Chondrocyte (in vitro differentiated cells): ENCODE data around the gene BRD7. TPM values are rescaled to one million over a fixed set of nuclear protein-coding genes. Genes with fewer than 3 reads are reported as not detected.

Source experiments
- DNase-seq: peaks from one replicate; pipeline ENCODE4 v3.0.0; 2021; ENCODE audit warnings: mixed read lengths, low spot score
- H3K27ac Mint-ChIP-seq: one replicate; pipeline ENCODE4 v1.8.0; 2021; ENCODE audit warnings: mild to moderate bottlenecking, moderate library complexity, mixed read lengths; ENCODE audit not compliant: unreplicated experiment
- H3K27me3 Mint-ChIP-seq: 2 replicates; pipeline ENCODE4 v1.8.0; 2021; ENCODE audit warnings: low read depth, mixed read lengths
- H3K36me3 Mint-ChIP-seq: 2 replicates; pipeline ENCODE4 v1.8.0; 2021; ENCODE audit warnings: low read depth, mixed read lengths
- H3K4me1 Mint-ChIP-seq: 2 replicates; pipeline ENCODE4 v1.8.0; 2021; ENCODE audit warnings: low read depth, mild to moderate bottlenecking, mixed read lengths
- H3K4me3 Mint-ChIP-seq: one replicate; pipeline ENCODE4 v1.8.0; 2021; ENCODE audit warnings: mild to moderate bottlenecking, moderate library complexity, mixed read lengths; ENCODE audit not compliant: unreplicated experiment
- H3K9me3 Mint-ChIP-seq: 2 replicates; pipeline ENCODE4 v1.8.0; 2021; ENCODE audit warnings: low read depth, mixed read lengths
- CTCF ChIP-seq: fragments of 200-600 bp; sonication (generic); IDR thresholded peaks from 2 replicates; pipeline ENCODE4 v1.5.0; 2021; ENCODE audit warnings: antibody characterized with exemption, mild to moderate bottlenecking, moderate library complexity
- total RNA-seq: library from RNA; stranded (reverse); gene quantifications from 3 replicates; pipeline ENCODE4 v1.2.1, GENCODE V29; 2021

BRD7 gene
- total RNA-seq, 1 donor from 2014 or later = 47.6 TPM

DNA sequence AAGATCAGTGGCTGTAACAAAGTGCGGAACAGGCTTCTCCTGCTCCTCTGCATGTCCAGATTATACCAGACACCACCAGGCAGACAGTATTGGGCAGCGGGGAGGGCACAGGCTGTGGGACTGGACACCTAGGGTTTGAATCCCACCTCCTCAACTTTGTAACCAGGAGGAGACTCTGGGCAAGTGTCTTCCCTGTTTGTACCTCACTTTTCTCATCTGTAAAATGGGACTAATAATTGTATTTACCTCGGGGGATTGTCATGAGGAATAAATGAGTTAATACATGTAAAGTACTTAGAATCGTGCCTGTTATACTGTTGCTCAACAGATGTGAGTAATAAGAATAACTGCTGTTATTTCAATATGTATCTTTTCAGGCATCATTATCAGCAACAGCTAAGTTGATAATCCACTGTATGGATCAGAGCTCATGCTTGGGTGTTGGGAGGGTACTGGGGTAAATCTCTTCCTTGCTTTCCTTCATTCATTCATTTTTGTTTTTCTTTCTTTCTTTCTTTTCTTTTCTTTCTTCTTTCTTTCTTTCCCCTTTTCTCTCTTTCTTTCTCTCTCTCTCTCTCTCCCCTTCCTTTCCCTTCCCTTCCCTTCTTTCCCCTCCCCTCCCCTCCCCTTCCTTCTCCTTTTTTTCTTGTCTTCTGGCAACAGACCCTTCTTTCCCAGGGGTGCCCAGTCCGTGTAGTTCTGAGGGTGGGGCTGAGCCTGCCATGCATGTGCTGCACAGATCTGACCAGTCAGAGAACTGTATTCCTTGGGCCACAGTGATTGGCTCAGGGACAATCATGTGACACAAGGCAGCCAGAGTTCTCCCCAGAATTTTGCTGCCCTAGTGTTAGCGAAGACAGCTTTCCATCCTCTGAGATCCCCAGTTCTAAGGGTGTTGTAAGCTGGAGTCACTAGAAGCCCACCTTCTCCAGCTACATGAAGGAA is 25.3 kb upstream of the BRD7 start:
- no peak overlapping the region for H3K27ac Mint-ChIP-seq
- H3K9me3 Mint-ChIP-seq = no peaks in the 10 kb centered on the region
- no peak for TF ChIP-seq CTCF
- no peak for DNase-seq
- H3K4me3 Mint-ChIP-seq = no peak overlapping the region
- peaks cover 13% of the 10 kb centered on the region for H3K27me3 Mint-ChIP-seq
- H3K4me1 Mint-ChIP-seq = no peaks in the 10 kb centered on the region
- no peaks in the 10 kb centered on the region for H3K36me3 Mint-ChIP-seq

DNA sequence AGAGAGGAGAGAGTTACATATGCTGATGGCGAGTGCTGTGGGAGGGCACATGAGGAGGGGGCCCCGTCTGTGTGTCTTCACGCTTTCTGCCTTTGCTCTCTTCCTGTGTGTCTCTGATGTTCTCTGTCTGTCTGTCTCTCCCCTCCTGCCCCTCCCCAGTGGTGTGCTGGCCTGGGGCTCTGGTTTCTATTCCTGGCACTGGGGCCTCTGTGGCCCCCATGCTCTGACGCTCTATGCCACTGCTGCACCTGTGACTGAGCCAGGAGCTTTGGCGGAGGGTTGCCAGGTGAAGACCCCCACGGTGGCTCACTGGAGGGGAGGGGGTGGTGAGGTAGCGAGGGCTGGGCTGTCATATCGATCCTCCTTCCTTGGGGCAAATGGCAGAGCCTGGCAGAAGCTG is 24.6 kb upstream of the BRD7 start:
- Mint-ChIP-seq H3K36me3 (no peaks in the 10 kb centered on the region), H3K4me3 (no peak overlapping the region), H3K27me3 (peaks cover 13% of the 10 kb centered on the region), H3K9me3 (no peaks in the 10 kb centered on the region), H3K27ac (no peak overlapping the region), H3K4me1 (no peaks in the 10 kb centered on the region)
- TF ChIP-seq CTCF = no peak
- DNase-seq = no peak

DNA sequence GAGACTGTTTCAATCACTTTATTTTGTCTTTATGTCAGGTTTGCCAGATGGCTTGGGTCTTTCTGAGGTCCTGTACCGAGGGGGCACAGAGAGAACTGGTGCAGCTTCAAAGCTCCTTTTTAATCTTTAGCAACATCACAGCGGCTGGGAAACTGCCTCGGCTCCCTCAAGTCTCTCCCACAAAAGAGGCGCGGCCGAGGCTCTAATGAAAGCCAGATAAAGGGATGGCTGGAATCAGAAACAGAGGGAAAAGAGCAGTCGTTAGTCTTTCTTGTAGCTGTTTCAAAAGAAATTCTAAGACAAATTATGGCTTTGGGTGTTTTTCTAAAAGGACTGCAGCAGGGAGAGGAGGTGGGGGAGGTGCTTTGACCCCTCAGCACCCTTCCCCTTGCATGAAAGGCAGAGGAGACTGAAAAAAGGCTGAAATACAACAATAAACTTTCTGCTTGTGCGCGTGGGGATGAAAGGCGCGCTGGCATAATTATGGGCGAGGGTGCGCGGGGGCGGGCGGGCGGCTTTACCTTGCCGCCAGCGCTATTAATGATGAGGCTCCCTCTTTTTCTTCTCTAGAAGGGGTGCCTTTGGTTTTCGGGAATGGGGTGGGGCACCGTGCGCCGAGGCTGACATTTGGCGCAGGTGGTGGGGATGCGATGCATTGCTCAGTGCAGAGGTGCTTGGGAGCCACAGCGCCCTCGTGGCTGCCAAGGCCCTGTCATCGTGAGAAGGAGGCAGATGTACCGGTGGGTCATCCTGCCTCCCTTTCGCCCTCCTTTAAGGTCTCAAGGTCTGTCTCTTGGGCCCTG is 22.3 kb upstream of the BRD7 start:
- H3K4me3 Mint-ChIP-seq = no peak overlapping the region
- no peak for DNase-seq
- no peak overlapping the region for H3K27ac Mint-ChIP-seq
- no peaks in the 10 kb centered on the region for H3K9me3 Mint-ChIP-seq
- no peak for TF ChIP-seq CTCF
- H3K27me3 Mint-ChIP-seq = peaks cover 22% of the 10 kb centered on the region
- peaks cover 2% of the 10 kb centered on the region for H3K4me1 Mint-ChIP-seq
- H3K36me3 Mint-ChIP-seq = peaks cover 2% of the 10 kb centered on the region

- TF ChIP-seq CTCF = no peak
- H3K27me3 Mint-ChIP-seq = peaks cover 26% of the 10 kb centered on the region
- no peaks in the 10 kb centered on the region for H3K9me3 Mint-ChIP-seq
- DNase-seq = no peak
- no peak overlapping the region for H3K27ac Mint-ChIP-seq
- peaks cover 7% of the 10 kb centered on the region for H3K4me1 Mint-ChIP-seq
- H3K4me3 Mint-ChIP-seq = no peak overlapping the region
- H3K36me3 Mint-ChIP-seq = peaks cover 2% of the 10 kb centered on the region
Observed at GRCh38 chr16:50390371-50390771, 21.6 kb upstream of the BRD7 start.

- no peaks in the 10 kb centered on the region for H3K9me3 Mint-ChIP-seq
Observed at GRCh38 chr16:50389900-50390299, 21.1 kb upstream of the BRD7 start.

More at GRCh38 chr16:50389900-50390299, 21.1 kb upstream of the BRD7 start:
- peaks cover 7% of the 10 kb centered on the region for H3K4me1 Mint-ChIP-seq
- H3K27me3 Mint-ChIP-seq = peaks cover 26% of the 10 kb centered on the region
- no peak overlapping the region for H3K27ac Mint-ChIP-seq
- H3K36me3 Mint-ChIP-seq = peaks cover 2% of the 10 kb centered on the region
- no peak overlapping the region for H3K4me3 Mint-ChIP-seq
- no peak for DNase-seq
- TF ChIP-seq CTCF = no peak
